HUES6 (cell line): ENCODE data around the gene CCN5.

Experiments
- H3K27ac ChIP-seq: 2 replicates; pipeline ENCODE4 v1.7.0; 2013; ENCODE audit warnings: low read depth, mild to moderate bottlenecking, low read length, inconsistent platforms
- H3K27me3 ChIP-seq: 2 replicates; pipeline ENCODE4 v1.6.1; 2013; ENCODE audit warnings: low read length; ENCODE audit not compliant: control insufficient read depth, insufficient read depth
- H3K36me3 ChIP-seq: 2 replicates; pipeline ENCODE4 v1.6.1; 2013; ENCODE audit warnings: low read length; ENCODE audit not compliant: control insufficient read depth, insufficient read depth
- H3K4me1 ChIP-seq: 2 replicates; pipeline ENCODE4 v1.6.1; 2013; ENCODE audit warnings: low read length; ENCODE audit not compliant: control insufficient read depth, insufficient read depth
- H3K4me3 ChIP-seq: 2 replicates; pipeline ENCODE4 v1.5.1; 2013; ENCODE audit warnings: low read depth, low read length
- H3K9ac ChIP-seq: one replicate; pipeline ENCODE4 v1.6.1; 2013; ENCODE audit warnings: mild to moderate bottlenecking, low read length
- H3K9me3 ChIP-seq: 2 replicates; pipeline ENCODE4 v1.6.1; 2013; ENCODE audit warnings: low read depth, low read length; ENCODE audit not compliant: control insufficient read depth, insufficient read depth

Gene CCN5

DNA sequence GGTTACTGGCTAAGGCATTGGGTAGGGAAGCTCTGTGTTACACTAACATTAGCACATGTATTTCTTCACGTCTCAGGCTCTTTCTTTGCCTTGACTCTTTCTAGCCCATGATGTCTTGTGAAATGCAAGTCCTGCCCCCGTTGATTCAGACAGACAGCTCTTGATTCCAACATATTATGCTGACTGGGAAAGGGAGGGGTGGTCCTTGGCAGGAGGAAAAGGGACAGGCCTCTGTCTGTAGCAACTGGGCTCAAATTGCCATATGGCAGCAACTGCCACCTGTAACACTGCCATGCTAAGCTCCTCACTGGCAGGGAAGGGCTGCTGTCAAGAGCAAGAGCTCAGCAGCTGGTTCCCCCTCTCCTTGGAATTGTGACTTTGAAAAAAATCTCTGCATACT lies 24.8 kb downstream of the CCN5 start:
- no peak overlapping the region for H3K27ac ChIP-seq
- H3K4me1 ChIP-seq: no peaks in the 10 kb centered on the region; the same call in 1 of the 2 replicates
- H3K4me3 ChIP-seq: no peak overlapping the region

DNA sequence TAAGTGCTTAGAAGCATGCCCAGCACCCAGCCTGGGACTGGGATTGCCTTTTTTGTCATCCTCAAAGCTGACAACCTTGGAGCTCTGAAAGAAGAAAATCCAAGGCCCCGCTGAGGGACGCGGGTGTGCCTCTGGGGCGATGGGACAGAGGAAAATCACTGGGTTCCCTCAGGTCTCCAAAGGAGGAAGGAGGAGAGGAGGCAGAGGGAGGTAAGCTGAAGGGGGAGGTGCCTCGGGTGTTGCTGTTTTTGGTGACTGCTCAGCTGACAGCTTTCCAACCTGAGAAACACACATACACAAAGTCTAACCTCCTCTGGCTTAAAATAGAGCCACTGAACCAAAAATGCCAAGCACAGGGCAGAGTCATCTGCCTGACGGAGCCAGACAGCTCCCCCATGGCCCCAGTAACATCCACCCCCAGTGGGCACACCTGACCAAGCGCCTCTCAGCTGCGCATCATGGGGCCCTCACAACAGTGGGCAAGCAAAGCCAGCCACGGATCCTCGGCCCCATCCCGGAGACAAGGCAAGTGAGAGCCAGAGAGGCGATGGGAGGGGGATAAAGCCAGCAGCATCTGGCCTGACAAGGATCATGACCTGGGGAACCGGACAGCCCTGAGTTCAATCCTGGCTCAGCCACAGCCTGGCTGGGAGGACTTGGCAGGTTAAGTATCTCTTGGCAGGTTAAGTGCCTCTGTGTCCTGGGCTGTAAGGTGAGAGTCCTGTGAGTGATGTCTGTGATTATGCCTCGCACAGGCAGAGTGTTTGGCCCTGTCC lies 27.3 kb downstream of the CCN5 start:
- Histone ChIP-seq H3K27me3 (peaks cover 54% of the 10 kb centered on the region), H3K27ac (no peak overlapping the region)

More for the DNA sequence above, 24.8 kb downstream of the CCN5 start:
- Histone ChIP-seq H3K9me3 (peaks cover 5% of the 10 kb centered on the region; the same call in 1 of the 2 replicates), H3K27me3 (peaks cover 30% of the 10 kb centered on the region), H3K9ac (no peak overlapping the region), H3K36me3 (no peaks in the 10 kb centered on the region)

DNA sequence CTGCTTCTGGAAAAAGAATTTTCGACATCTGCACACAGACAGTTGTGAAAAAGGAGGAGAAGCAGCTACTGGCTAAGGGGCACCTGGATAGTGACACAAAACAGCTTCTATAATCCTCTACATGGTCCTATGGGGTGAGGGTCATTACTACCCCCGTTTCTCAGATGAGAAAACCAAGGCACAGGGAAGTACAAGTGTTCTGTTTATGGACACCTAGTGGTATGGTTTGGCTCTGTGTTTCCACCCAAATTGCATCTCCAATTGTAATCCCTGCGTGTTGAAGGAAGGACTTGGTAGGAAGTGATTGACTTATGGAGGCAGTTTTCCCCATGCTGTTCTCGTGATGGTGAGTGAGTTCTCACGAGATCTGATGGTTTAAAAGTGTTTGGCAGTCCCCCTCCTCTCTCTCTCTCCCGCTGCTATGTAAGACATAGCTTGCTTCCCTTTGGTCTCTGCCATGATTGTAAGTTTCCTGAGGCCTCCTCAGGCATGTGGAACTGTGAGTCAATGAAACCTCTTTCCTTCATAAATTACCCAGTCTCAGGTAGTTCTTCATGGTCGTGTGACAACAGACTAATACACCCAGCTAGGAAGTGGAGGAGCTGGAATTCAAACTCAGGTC lies 28.0 kb downstream of the CCN5 start:
- H3K4me1 ChIP-seq: peaks cover 8% of the 10 kb centered on the region
- no peak overlapping the region for H3K27ac ChIP-seq
- peaks cover 54% of the 10 kb centered on the region for H3K27me3 ChIP-seq
- H3K4me3 ChIP-seq: no peak overlapping the region
- H3K9ac ChIP-seq: no peak overlapping the region
- H3K9me3 ChIP-seq: no peaks in the 10 kb centered on the region
- H3K36me3 ChIP-seq: no peaks in the 10 kb centered on the region

More for the DNA sequence above, 27.3 kb downstream of the CCN5 start:
- Histone ChIP-seq H3K36me3 (no peaks in the 10 kb centered on the region), H3K4me3 (no peak overlapping the region), H3K9me3 (no peaks in the 10 kb centered on the region), H3K4me1 (peaks cover 8% of the 10 kb centered on the region), H3K9ac (no peak overlapping the region)

DNA sequence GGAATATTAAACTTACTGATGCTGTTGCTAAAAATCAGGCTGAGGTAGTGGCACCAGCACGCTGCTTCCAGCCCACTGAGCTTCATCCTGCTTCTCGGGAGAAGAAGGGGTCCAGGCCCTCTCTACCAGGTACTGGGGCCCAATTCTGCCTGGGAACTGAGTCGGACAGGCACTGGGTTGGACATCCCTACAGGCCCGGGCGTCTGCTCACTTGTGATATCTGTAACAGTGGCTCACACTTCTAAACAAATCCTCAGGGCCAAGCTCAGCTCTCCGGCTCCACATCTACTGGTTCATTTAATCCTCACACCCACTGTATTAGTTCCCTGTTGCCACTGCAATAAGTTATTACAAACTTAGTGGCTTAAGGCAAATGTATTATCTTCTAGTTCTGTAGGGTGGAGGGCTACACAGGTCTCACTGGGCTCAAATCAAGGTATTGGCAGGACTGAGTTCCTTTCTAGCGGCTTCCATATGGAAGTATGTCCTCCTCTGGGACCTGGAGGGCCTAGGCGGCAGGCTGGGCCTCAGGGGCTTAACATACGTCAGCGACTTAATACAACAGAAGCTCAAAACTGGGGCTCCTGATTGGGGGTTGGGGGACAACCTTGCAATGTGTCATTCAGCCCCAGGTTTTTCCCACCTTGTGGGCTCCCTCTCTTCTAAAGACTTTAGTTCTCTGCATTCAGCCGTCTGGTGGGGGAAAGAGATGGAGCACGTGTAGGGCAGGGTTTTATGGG lies 28.9 kb downstream of the CCN5 start:
- H3K27me3 ChIP-seq: peaks cover 54% of the 10 kb centered on the region
- H3K4me3 ChIP-seq: no peak overlapping the region
- H3K9me3 ChIP-seq: no peaks in the 10 kb centered on the region
- no peak overlapping the region for H3K9ac ChIP-seq
- peaks cover 8% of the 10 kb centered on the region for H3K4me1 ChIP-seq
- no peak overlapping the region for H3K27ac ChIP-seq
- H3K36me3 ChIP-seq: no peaks in the 10 kb centered on the region

DNA sequence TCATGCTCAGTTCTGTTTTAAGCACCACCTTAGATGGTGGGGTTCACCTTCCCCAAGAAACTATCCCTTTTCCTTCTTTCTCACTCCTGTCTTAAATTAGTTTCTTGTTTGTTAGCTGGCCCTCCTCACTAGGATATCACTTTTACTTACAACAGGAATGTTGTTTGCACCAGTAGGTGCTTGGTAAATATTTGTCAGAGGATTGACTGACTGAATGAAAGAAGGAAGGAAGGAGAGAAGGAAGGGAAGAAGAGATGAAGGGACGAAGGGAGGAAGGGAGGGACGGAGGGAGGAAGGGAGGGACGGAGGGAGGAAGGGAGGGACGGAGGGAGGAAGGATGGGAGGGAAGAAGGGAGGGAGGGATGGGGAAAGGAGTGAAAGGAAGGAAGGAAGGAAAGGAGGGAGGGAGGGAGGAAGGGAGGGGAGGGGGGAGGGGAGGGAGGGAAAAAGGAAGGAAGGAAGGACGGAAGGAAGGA lies 30.0 kb downstream of the CCN5 start:
- no peak overlapping the region for H3K9ac ChIP-seq
- peak overlapping the region; percentile 62 for H3K4me3 ChIP-seq
- no peaks in the 10 kb centered on the region for H3K36me3 ChIP-seq
- peaks cover 54% of the 10 kb centered on the region for H3K27me3 ChIP-seq
- H3K9me3 ChIP-seq: no peaks in the 10 kb centered on the region
- peaks cover 8% of the 10 kb centered on the region for H3K4me1 ChIP-seq
- no peak overlapping the region for H3K27ac ChIP-seq

DNA sequence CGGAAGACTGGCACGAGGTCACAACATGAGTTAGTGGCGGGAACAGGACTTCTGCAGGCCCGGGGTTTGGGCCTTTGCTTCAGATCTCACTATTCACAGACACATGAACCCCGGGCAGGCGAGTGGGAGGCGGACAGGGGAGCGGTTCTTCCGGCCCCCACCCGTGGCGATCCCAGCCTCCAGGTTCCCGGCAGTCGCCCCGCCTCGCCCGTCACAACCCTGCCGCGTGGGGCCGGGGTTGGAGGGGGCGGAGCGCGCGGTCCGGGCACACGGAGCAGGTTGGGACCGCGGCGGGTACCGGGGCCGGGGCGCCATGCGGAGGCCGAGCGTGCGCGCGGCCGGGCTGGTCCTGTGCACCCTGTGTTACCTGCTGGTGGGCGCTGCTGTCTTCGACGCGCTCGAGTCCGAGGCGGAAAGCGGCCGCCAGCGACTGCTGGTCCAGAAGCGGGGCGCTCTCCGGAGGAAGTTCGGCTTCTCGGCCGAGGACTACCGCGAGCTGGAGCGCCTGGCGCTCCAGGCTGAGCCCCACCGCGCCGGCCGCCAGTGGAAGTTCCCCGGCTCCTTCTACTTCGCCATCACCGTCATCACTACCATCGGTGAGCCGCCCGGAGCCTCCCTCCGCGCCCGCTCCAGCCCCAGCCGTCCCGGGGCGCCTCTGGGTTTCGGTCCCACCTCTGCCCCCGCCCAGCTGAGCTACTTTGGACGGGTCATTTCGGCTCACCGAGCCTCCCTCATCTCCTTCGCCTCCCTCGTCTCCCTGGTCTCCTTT lies 30.6 kb downstream of the CCN5 start, which contains the start of gene KCNK15:
Gene KCNK15 (plus strand): TSS at position 268 of the 769 bp plus-strand sequence. CDS start 46 bp downstream, at position 314.
- Histone ChIP-seq H3K27me3 (peaks cover 54% of the 10 kb centered on the region), H3K4me1 (peaks cover 8% of the 10 kb centered on the region), H3K27ac (no peak within 1 kb of the TSS), H3K4me3 (peak within 1 kb of the TSS; percentile 62), H3K9ac (no peak within 1 kb of the TSS), H3K36me3 (no peaks in the 10 kb centered on the region), H3K9me3 (no peaks in the 10 kb centered on the region)

DNA sequence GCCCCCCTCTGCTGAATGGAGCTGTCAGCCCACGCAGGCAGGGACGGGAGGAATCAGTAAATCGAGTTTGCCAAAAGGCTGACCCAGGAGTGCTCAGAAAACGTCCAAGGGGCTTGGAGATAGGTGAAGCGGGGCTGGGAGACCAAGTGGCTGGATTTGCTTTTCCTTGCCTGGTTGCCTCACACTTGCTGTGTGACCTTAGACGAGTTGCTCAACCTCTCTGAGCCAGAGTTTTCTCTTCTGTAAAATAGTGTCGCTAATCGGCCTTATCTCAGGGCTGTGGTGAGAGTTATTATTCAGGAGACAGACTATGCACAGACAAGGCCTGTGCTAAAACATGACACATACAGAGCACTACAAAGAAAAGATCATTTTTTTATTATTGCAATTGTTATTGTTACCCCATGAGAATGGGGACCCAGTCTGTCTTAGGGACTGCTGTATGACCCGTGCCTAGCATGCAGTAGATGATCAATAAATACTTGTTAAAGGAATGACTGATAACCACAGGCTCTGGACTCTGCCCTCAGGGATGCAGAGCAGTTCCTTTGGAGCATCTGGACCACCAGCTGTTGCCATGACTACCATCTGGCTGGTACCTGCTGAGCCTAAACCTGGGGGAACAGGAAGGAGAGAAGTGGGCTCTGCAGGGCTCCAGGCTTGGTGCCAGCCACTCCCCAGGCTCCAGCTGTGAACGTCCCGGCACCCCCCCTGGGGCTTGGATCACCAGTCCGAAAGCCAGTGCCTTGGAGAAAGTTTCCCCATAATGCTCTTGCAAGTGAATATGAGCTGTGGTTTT lies 31.4 kb downstream of the CCN5 start:
- Histone ChIP-seq H3K4me1 (peaks cover 8% of the 10 kb centered on the region), H3K27me3 (peaks cover 54% of the 10 kb centered on the region), H3K27ac (no peak overlapping the region), H3K9ac (no peak overlapping the region), H3K36me3 (no peaks in the 10 kb centered on the region), H3K4me3 (peak overlapping the region; percentile 62), H3K9me3 (no peaks in the 10 kb centered on the region)

DNA sequence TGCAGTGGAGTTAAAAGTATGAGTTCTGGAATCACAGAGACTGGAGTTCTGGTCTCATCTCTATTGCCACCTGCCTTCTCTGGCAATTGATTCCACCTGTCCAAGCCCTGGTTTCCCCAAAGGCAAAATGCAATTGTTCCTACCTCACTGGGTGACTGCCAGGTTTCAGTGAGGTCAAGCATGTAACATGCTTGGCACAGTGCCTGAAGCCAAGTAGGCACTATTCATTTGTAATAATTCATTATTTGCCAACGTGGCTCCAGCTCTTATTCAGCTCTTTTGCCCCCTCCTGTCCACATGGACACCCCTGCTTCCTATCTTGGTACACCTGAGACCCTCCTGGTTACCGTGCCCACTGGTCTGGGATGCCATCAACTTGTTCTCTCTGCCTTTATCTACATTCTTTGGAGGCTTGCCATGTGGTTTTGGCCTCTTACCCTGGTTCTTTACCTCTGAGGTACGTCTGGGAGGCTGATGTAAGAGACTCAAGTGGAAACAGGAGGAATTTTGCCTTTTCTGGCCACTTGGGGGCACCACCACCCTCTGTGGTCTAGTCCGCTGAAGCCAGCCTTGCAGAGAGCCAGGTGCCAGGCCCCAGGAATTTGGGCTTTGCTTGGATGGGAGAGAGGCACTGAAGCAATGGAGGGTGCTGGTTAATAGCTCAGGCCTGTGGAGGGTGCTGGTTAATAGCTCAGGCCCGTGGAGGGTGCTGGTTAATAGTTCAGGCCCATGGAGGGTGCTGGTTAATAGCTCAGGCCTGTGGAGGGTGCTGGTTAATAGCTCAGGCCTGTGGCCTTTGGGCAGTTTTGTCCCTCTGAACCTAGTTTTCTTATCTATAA lies 32.2 kb downstream of the CCN5 start:
- Histone ChIP-seq H3K27me3 (peaks cover 47% of the 10 kb centered on the region), H3K4me3 (no peak overlapping the region), H3K36me3 (no peaks in the 10 kb centered on the region), H3K9ac (no peak overlapping the region), H3K4me1 (peaks cover 13% of the 10 kb centered on the region), H3K27ac (no peak overlapping the region), H3K9me3 (no peaks in the 10 kb centered on the region)

DNA sequence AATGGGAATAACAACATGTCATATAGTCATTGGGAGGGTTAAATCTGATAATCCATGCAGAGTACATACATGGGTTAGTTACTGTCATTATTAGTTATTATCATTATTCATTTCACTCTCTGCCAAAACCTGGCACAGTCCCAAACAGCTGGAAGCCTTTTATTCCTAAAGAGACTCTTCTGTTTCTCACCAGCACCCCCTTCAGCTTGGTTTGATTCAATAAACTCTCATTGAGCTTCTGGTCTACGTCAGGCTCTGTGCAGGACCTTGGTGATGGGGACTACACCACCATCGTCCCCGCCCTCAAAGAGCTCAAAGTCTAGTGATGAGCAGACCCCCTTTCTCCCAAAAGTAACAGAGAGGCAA lies 32.8 kb downstream of the CCN5 start:
- Histone ChIP-seq H3K9ac (no peak overlapping the region), H3K27me3 (peaks cover 43% of the 10 kb centered on the region), H3K9me3 (no peaks in the 10 kb centered on the region), H3K4me3 (no peak overlapping the region), H3K36me3 (no peaks in the 10 kb centered on the region), H3K27ac (no peak overlapping the region), H3K4me1 (peaks cover 18% of the 10 kb centered on the region)
